Stimulated activated CD8-positive, alpha-beta memory T cell treated with anti-CD3 and anti-CD28 coated beads, Interleukin-2, amount 100 ng/mL, for 1 hour (primary cell): ENCODE data around the gene RNF114.
"Not testable (repeated sequence)": the region's sequence is repeated elsewhere in the genome, so short reads cannot be mapped to it uniquely, and the experiment has no call there.

ENCODE experiments used
- DNase-seq, 2 donors: peaks; one replicate each; pipeline ENCODE4 v3.0.0-alpha.2; 2020; ENCODE audit warnings: low read depth in 2 of 2

The RNF114 gene

GRCh38 chr20:49964964-49965780 lies 29.0 kb downstream of the RNF114 start:
- DNase-seq, result no peak

GRCh38 chr20:49965781-49966305 lies 29.6 kb downstream of the RNF114 start:
- no peak for DNase-seq

- no peak for DNase-seq
Measured at GRCh38 chr20:49966861-49967260, 30.7 kb downstream of the RNF114 start.

- DNase-seq, result no peak
Measured at GRCh38 chr20:49969234-49969633, 33.0 kb downstream of the RNF114 start.

- DNase-seq, result no peak
Measured at GRCh38 chr20:49969946-49970345, 33.7 kb downstream of the RNF114 start.

GRCh38 chr20:49970498-49970897 lies 34.3 kb downstream of the RNF114 start:
- DNase-seq, result no peak

GRCh38 chr20:49973981-49974380 lies 37.8 kb downstream of the RNF114 start:
- no peak for DNase-seq

- DNase-seq, result no peak
Measured at GRCh38 chr20:49976542-49976941, 40.3 kb downstream of the RNF114 start.

- DNase-seq, result not testable (repeated sequence)
Measured at GRCh38 chr20:49977740-49978139, 41.5 kb downstream of the RNF114 start.

- DNase-seq, result no peak
Measured at GRCh38 chr20:49978685-49979029, 42.5 kb downstream of the RNF114 start.

- DNase-seq, result peak; percentile 42 to 43
Measured at GRCh38 chr20:49979030-49979832, 43.0 kb downstream of the RNF114 start.

- DNase-seq, result no peak
Measured at GRCh38 chr20:49980140-49981008, 44.2 kb downstream of the RNF114 start.

GRCh38 chr20:49981218-49982071 lies 45.2 kb downstream of the RNF114 start:
- no peak for DNase-seq

GRCh38 chr20:49982072-49982345 lies 45.8 kb downstream of the RNF114 start:
- DNase-seq, result no peak

- DNase-seq, result peak; percentile 54 to 69
Measured at GRCh38 chr20:49982346-49983122, 46.3 kb downstream of the RNF114 start, which contains the start of gene SNAI1. SNAI1 (plus strand) TSS chr20:49982980; CDS start chr20:49983060, 80 bp downstream.

GRCh38 chr20:49983123-49983847 lies 47.1 kb downstream of the RNF114 start:
- no peak for DNase-seq

- DNase-seq, result no peak
Measured at GRCh38 chr20:49983848-49984408, 47.7 kb downstream of the RNF114 start.

GRCh38 chr20:49984426-49985153 lies 48.4 kb downstream of the RNF114 start:
- no peak for DNase-seq
